NT2/D1 (cell line): ENCODE data around the gene SYNPO.

Experiments used
- SUZ12 ChIP-seq: IDR thresholded peaks from 2 replicates; pipeline ENCODE4 v1.6.1; 2011; ENCODE audit not compliant: insufficient read length, insufficient read depth; ENCODE audit errors: extremely low read depth
- YY1 ChIP-seq: IDR thresholded peaks from 2 replicates; pipeline ENCODE4 v1.6.1; 2011; ENCODE audit not compliant: insufficient read length, insufficient read depth

GRCh38 chr5:150647275-150648251 is 7.1 kb downstream of the SYNPO start:
- TF ChIP-seq YY1 = no peak
- TF ChIP-seq SUZ12 = no peak
